ENCODE measurements around the gene GCGR. TPM values are rescaled to one million over a fixed set of nuclear protein-coding genes. Genes with fewer than 3 reads are reported as not detected.

GCGR gene
- total RNA-seq, 1 donor from 2014 or later = not detected

DNA sequence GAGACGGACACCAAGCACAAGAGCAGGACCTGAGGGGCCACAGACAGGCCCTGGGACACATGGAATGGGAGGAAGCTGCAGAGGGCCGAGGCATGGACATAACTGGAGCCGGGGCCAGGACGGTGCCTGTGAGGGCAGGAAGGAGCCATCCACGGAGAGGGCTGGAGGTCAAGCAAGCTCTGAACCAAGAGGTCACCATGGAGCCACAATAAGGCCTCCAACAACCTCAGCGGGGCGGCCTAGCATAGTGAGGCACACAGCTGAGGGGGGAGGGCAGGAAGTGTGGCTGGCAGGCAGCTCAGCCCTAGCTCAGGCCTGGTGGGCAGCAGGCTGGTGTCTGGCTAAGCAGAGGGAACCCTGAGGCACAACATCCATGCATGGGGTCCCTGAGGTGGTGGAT, 24.7 kb downstream of the GCGR start:
- Histone ChIP-seq H3K27ac (no peak overlapping the region), H3K9ac (no peak overlapping the region), H3K36me3 (no peaks in the 10 kb centered on the region), H3K4me1 (peaks cover 6% of the 10 kb centered on the region), H3K79me2 (ENCODE audit: low read depth) (peaks cover 45% of the 10 kb centered on the region), H3K27me3 (no peaks in the 10 kb centered on the region), H3K4me2 (no peak overlapping the region), H2AFZ (replicated peaks) (no peak overlapping the region), H3K9me3 (ENCODE audit: low read depth) (no peaks in the 10 kb centered on the region), H4K20me1 (ENCODE audit: low read depth) (peaks cover 33% of the 10 kb centered on the region), H3K4me3 (no peak overlapping the region), H3F3A (ENCODE audit: low read depth) (peaks cover 9% of the 10 kb centered on the region)
- DNase-seq (ENCODE audit: low spot score) = no peak
- peak overlapping the region; percentile 21 for H3K27ac Mint-ChIP-seq
- H3K36me3 Mint-ChIP-seq = peaks cover 6% of the 10 kb centered on the region
- H3K9me3 Mint-ChIP-seq = no peaks in the 10 kb centered on the region
- peaks cover 3% of the 10 kb centered on the region for H3K27me3 Mint-ChIP-seq (ENCODE audit: insufficient read depth, low read depth)
- no peak for TF ChIP-seq EZH2phosphoT487 (IDR thresholded peaks at IDR 0.05)
- no peak for TF ChIP-seq EZH2 (IDR thresholded peaks at IDR 0.05)
- TF ChIP-seq CTCF (IDR thresholded peaks at IDR 0.05) = no peak
- H3K4me1 Mint-ChIP-seq = peaks cover 23% of the 10 kb centered on the region
- peak overlapping the region; percentile 65 for H3K4me3 Mint-ChIP-seq

DNA sequence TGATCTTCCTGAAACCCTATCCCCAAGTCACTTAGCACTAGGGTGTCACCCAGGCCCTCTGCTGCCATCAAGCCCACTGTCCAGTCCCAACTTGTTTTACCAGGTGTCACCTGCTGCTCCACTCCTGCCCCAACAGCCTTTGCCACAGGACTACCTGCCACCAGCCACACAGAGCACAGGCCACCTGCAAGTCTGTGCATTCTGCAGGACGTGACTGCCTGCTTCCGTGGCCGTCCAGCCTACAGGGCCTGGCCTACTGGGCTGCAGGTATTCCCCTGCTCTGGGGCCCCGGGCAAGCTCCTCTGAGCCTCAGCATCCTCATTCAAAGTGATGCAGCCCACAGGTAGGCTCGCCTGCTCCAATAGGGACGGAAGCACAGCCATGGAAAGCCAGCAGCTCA, 25.9 kb downstream of the GCGR start:
- H3K27me3 ChIP-seq = no peaks in the 10 kb centered on the region
- H3K4me2 ChIP-seq = no peak overlapping the region
- Mint-ChIP-seq H3K36me3 (peaks cover 6% of the 10 kb centered on the region), H3K27me3 (ENCODE audit: insufficient read depth, low read depth) (peaks cover 3% of the 10 kb centered on the region), H3K9me3 (no peaks in the 10 kb centered on the region), H3K4me1 (peaks cover 25% of the 10 kb centered on the region), H3K27ac (no peak overlapping the region), H3K4me3 (peak overlapping the region; percentile 53)
- no peak overlapping the region for H2AFZ ChIP-seq (replicated peaks)
- H3K27ac ChIP-seq = no peak overlapping the region
- H3K9ac ChIP-seq = no peak overlapping the region
- H3K4me3 ChIP-seq = no peak overlapping the region
- H3K79me2 ChIP-seq (ENCODE audit: low read depth) = peaks cover 57% of the 10 kb centered on the region
- H3K36me3 ChIP-seq = no peaks in the 10 kb centered on the region
- TF ChIP-seq EZH2 (IDR thresholded peaks at IDR 0.05) = no peak
- H3K9me3 ChIP-seq (ENCODE audit: low read depth) = no peaks in the 10 kb centered on the region
- DNase-seq (ENCODE audit: low spot score) = no peak
- peaks cover 12% of the 10 kb centered on the region for H3K4me1 ChIP-seq
- peaks cover 9% of the 10 kb centered on the region for H3F3A ChIP-seq (ENCODE audit: low read depth)
- H4K20me1 ChIP-seq (ENCODE audit: low read depth) = peaks cover 28% of the 10 kb centered on the region

DNA sequence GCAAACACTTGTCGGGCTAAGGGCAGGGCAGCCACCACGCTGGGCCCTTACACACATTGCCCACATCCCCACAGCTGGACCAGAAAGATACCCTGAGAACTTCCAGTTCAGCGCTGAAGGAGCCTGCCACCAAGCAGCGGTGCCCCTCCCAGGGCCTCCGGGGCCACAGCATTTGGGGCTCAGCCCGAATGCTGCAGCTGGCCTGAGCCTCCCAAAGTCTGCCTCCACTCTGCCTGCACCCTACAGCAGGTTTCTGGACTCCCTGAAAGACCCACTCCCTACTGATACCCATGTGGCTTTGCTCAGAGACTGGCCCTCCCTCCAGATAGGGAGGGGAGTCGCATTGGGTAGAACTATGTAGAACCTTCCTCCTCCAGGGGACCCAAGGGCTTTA, 27.6 kb downstream of the GCGR start:
- no peaks in the 10 kb centered on the region for H3K9me3 Mint-ChIP-seq
- H2AFZ ChIP-seq (replicated peaks) = no peak overlapping the region
- no peak for DNase-seq (ENCODE audit: low spot score)
- H3K27ac ChIP-seq = no peak overlapping the region
- H3K27me3 ChIP-seq = no peaks in the 10 kb centered on the region
- H3K9me3 ChIP-seq (ENCODE audit: low read depth) = no peaks in the 10 kb centered on the region
- H3K9ac ChIP-seq = no peak overlapping the region
- no peaks in the 10 kb centered on the region for H3K36me3 ChIP-seq
- H3K36me3 Mint-ChIP-seq = peaks cover 3% of the 10 kb centered on the region
- H3K4me3 Mint-ChIP-seq = peak overlapping the region; percentile 94
- H3K4me3 ChIP-seq = no peak overlapping the region
- no peak overlapping the region for H3K27ac Mint-ChIP-seq
- H4K20me1 ChIP-seq (ENCODE audit: low read depth) = peaks cover 13% of the 10 kb centered on the region
- peaks cover 5% of the 10 kb centered on the region for H3K27me3 Mint-ChIP-seq (ENCODE audit: insufficient read depth, low read depth)
- no peak for TF ChIP-seq EZH2phosphoT487 (IDR thresholded peaks at IDR 0.05)
- TF ChIP-seq EZH2 (IDR thresholded peaks at IDR 0.05) = no peak
- TF ChIP-seq CTCF (IDR thresholded peaks at IDR 0.05) = no peak
- peaks cover 59% of the 10 kb centered on the region for H3K79me2 ChIP-seq (ENCODE audit: low read depth)
- H3K4me1 ChIP-seq = peaks cover 12% of the 10 kb centered on the region
- H3K4me2 ChIP-seq = peak overlapping the region; percentile 100
- peaks cover 25% of the 10 kb centered on the region for H3K4me1 Mint-ChIP-seq
- peaks cover 9% of the 10 kb centered on the region for H3F3A ChIP-seq (ENCODE audit: low read depth)

GRCh38 chr17:81831957-81832607, 28.1 kb downstream of the GCGR start:
- peak overlapping the region; percentile 94 for H3K4me3 Mint-ChIP-seq

More at GRCh38 chr17:81831957-81832607, 28.1 kb downstream of the GCGR start:
- Histone ChIP-seq H3F3A (ENCODE audit: low read depth) (peaks cover 9% of the 10 kb centered on the region), H3K27me3 (no peaks in the 10 kb centered on the region), H4K20me1 (ENCODE audit: low read depth) (peaks cover 13% of the 10 kb centered on the region), H3K4me3 (peak overlapping the region; percentile 96), H3K9ac (peak overlapping the region; percentile 82), H3K27ac (no peak overlapping the region), H3K9me3 (ENCODE audit: low read depth) (no peaks in the 10 kb centered on the region), H3K79me2 (ENCODE audit: low read depth) (peaks cover 59% of the 10 kb centered on the region), H2AFZ (replicated peaks) (peak overlapping the region; percentile 64), H3K4me1 (peaks cover 12% of the 10 kb centered on the region), H3K4me2 (peak overlapping the region; percentile 100), H3K36me3 (no peaks in the 10 kb centered on the region)
- no peak for DNase-seq (ENCODE audit: low spot score)
- no peak for TF ChIP-seq CTCF (IDR thresholded peaks at IDR 0.05)
- no peak for TF ChIP-seq EZH2phosphoT487 (IDR thresholded peaks at IDR 0.05)
- TF ChIP-seq EZH2 (IDR thresholded peaks at IDR 0.05) = no peak
- peaks cover 5% of the 10 kb centered on the region for H3K27me3 Mint-ChIP-seq (ENCODE audit: insufficient read depth, low read depth)
- peaks cover 25% of the 10 kb centered on the region for H3K4me1 Mint-ChIP-seq
- no peaks in the 10 kb centered on the region for H3K9me3 Mint-ChIP-seq
- H3K36me3 Mint-ChIP-seq = peaks cover 3% of the 10 kb centered on the region
- peak overlapping the region; percentile 86 for H3K27ac Mint-ChIP-seq
